Measurements from ENCODE around the gene TMC3. TPM values are rescaled to one million over a fixed set of nuclear protein-coding genes. Genes with fewer than 3 reads are reported as not detected.

The TMC3 gene
- total RNA-seq, 4 donors from 2014 or later = 0.17 to 0.99 (median 0.47) TPM

GRCh38 chr15:81321667-81322066 lies 52.3 kb downstream of the TMC3 start:
- Histone ChIP-seq H3K27me3 (no peaks in the 10 kb centered on the region), H3K27ac (replicated peaks in 1 of 4) (no peak overlapping the region), H3K36me3 (peaks cover 9 to 38% (median 28%) of the 10 kb centered on the region in 4 donors), H3K4me3 (no peak overlapping the region), H3K9me3 (no peaks in the 10 kb centered on the region), H3K4me1 (peaks cover 14 to 22% (median 21%) of the 10 kb centered on the region in 4 donors)
- 90% methylated on average over 1 of the region's 1 CpG for WGBS
- intact Hi-C loops (cut with DNase I) = loop anchor here (10.0 kb wide), 1 partner anchor 327 kb away; no protein-coding TSS in a partner anchor
- DNase-seq (ENCODE audit: extremely low spot score) = no peak
- TF ChIP-seq EP300 (IDR thresholded peaks at IDR 0.05) (no peak), CTCF (IDR thresholded peaks at IDR 0.05) (no peak), POLR2A (IDR thresholded peaks at IDR 0.05; ENCODE audit: low read depth) (no peak), POLR2AphosphoS5 (IDR thresholded peaks at IDR 0.05) (no peak)

GRCh38 chr15:81317642-81318017 lies 56.4 kb downstream of the TMC3 start:
- H3K9me3 ChIP-seq = no peaks in the 10 kb centered on the region
- H3K27ac ChIP-seq (replicated peaks in 1 of 4) = no peak overlapping the region
- TF ChIP-seq CTCF (IDR thresholded peaks at IDR 0.05) = no peak
- no peak for TF ChIP-seq POLR2AphosphoS5 (IDR thresholded peaks at IDR 0.05)
- no peak for TF ChIP-seq POLR2A (IDR thresholded peaks at IDR 0.05; ENCODE audit: low read depth)
- no peak for TF ChIP-seq EP300 (IDR thresholded peaks at IDR 0.05)
- peaks cover 5 to 14% (median 12%) of the 10 kb centered on the region in 4 donors for H3K4me1 ChIP-seq
- peaks cover 9 to 49% (median 39%) of the 10 kb centered on the region in 4 donors for H3K36me3 ChIP-seq
- DNase-seq (ENCODE audit: extremely low spot score) = no peak
- no peak overlapping the region for H3K4me3 ChIP-seq
- intact Hi-C loops (cut with DNase I) = no loop called here
- WGBS = 96% methylated on average over 5 of the region's 6 CpGs
- no peaks in the 10 kb centered on the region for H3K27me3 ChIP-seq

GRCh38 chr15:81316267-81316666 lies 57.7 kb downstream of the TMC3 start:
- 90% methylated on average over 3 of the region's 3 CpGs for WGBS
- TF ChIP-seq POLR2AphosphoS5 (IDR thresholded peaks at IDR 0.05) (no peak), POLR2A (IDR thresholded peaks at IDR 0.05; ENCODE audit: low read depth) (no peak), CTCF (IDR thresholded peaks at IDR 0.05) (no peak), EP300 (IDR thresholded peaks at IDR 0.05) (no peak)
- no peak overlapping the region for H3K27ac ChIP-seq (replicated peaks in 1 of 4)

GRCh38 chr15:81315452-81316175 lies 58.4 kb downstream of the TMC3 start:
- Histone ChIP-seq H3K27ac (replicated peaks in 1 of 4) (no peak overlapping the region), H3K4me3 (no peak overlapping the region), H3K36me3 (peaks cover 9 to 60% (median 42%) of the 10 kb centered on the region in 4 donors), H3K9me3 (no peaks in the 10 kb centered on the region), H3K4me1 (peaks cover 5 to 26% (median 22%) of the 10 kb centered on the region in 4 donors), H3K27me3 (no peaks in the 10 kb centered on the region)
- no peak for DNase-seq (ENCODE audit: extremely low spot score)
- TF ChIP-seq POLR2A (IDR thresholded peaks at IDR 0.05; ENCODE audit: low read depth) (no peak), POLR2AphosphoS5 (IDR thresholded peaks at IDR 0.05) (no peak), CTCF (IDR thresholded peaks at IDR 0.05) (no peak), EP300 (IDR thresholded peaks at IDR 0.05) (no peak)
- intact Hi-C loops (cut with DNase I) = no loop called here
- whole genome bisulfite sequencing = 91% methylated on average over 14 of the region's 14 CpGs

More at GRCh38 chr15:81316267-81316666, 57.7 kb downstream of the TMC3 start:
- Histone ChIP-seq H3K36me3 (peaks cover 9 to 60% (median 44%) of the 10 kb centered on the region in 4 donors), H3K9me3 (no peaks in the 10 kb centered on the region), H3K4me3 (no peak overlapping the region), H3K4me1 (peaks cover 5 to 22% (median 19%) of the 10 kb centered on the region in 4 donors), H3K27me3 (no peaks in the 10 kb centered on the region)
- intact Hi-C loops (cut with DNase I) = no loop called here
- DNase-seq (ENCODE audit: extremely low spot score) = no peak

Measured in esophagus muscularis mucosa (tissue), 4 donors.